Heart right ventricle (tissue), 16 donors: ENCODE results near the gene PAGE5. TPM values are rescaled to one million over a fixed set of nuclear protein-coding genes. Genes with fewer than 3 reads are reported as not detected.

Experiments
- ATAC-seq, 8 donors: fragments of 200-7000 bp; cut with Tn5 transposase; one replicate each; pipeline ENCODE4 v1.9.1; 2020; ENCODE audit warnings: mild to moderate bottlenecking in 8 of 8, moderate library complexity in 8 of 8, moderate number of reproducible peaks in 1 of 8
- DNase-seq, 2 donors: peaks; one replicate each; pipeline ENCODE4 v3.0.0-alpha.2; 2020
- H3K27ac ChIP-seq, 10 donors: fragments of 200-600 bp; sonication (generic) in 2 of 10; one replicate each; pipeline versions ENCODE4 v1.5.0 to v1.8.0; 2020 to 2022; ENCODE audit warnings: mild to moderate bottlenecking in 3 of 10
- H3K27me3 ChIP-seq, 7 donors: fragments of 200-600 bp; one replicate each; pipeline ENCODE4 v1.8.0; 2021 to 2022; ENCODE audit warnings: mild to moderate bottlenecking in 2 of 7
- H3K36me3 ChIP-seq, 9 donors: fragments of 200-600 bp; sonication (generic) in 1 of 9; one replicate each; pipeline versions ENCODE4 v1.5.0 to v1.8.0; 2020 to 2022; ENCODE audit warnings: mild to moderate bottlenecking in 2 of 9
- H3K4me1 ChIP-seq, 9 donors: fragments of 200-600 bp; sonication (generic) in 1 of 9; one replicate each; pipeline versions ENCODE4 v1.5.0 to v1.8.0; 2020 to 2022; ENCODE audit warnings: mild to moderate bottlenecking in 4 of 9
- H3K4me3 ChIP-seq, 10 donors: fragments of 200-600 bp; sonication (generic) in 2 of 10; one replicate each; pipeline versions ENCODE4 v1.5.0 to v1.8.0; 2020 to 2022; ENCODE audit warnings: mild to moderate bottlenecking in 7 of 10, moderate library complexity in 2 of 10
- H3K9me3 ChIP-seq, 11 donors: fragments of 200-600 bp in 10 of 11; sonication (generic) in 2 of 11; one replicate each; pipeline versions ENCODE4 v1.5.0 to v1.8.0; 2013 to 2022; ENCODE audit warnings: mild to moderate bottlenecking in 2 of 11, control low read depth in 1 of 11, moderate library complexity in 1 of 11
- CTCF ChIP-seq, 9 donors: fragments of 200-600 bp; sonication (generic) in 2 of 9; IDR thresholded peaks; one replicate each; pipeline versions ENCODE4 v1.5.0 to v1.8.0; 2021 to 2022; ENCODE audit warnings: antibody characterized with exemption in 9 of 9, mild to moderate bottlenecking in 5 of 9, moderate library complexity in 1 of 9
- WGBS, 2 donors: extraction: QIAGEN DNeasy Blood & Tissue Kit; methylation state at CpG; one replicate each; pipeline ENCODE4 v1.1.7; 2013; ENCODE audit warnings: inconsistent platforms in 1 of 2; 5-methylcytosine and 5-hydroxymethylcytosine counted together
- intact Hi-C, 10 donors: fragments of 100-400 bp; cut with DNase I; formaldehyde crosslinking; loops; one replicate each; pipeline versions ENCODE4 v1.11.1 to v1.14.2; 2022
- polyA plus RNA-seq, 2 donors: library from polyadenylated mRNA; stranded (reverse); fragments of 200-250 nt; gene quantifications; one replicate each; pipeline ENCODE4 v1.2.3, GENCODE V29; 2013
- total RNA-seq, 10 donors: library from RNA; stranded (reverse); fragmentation: NEBNext Ultra II Directional in 3 of 10; extraction: Animal tissue kit (Norgen Biotek cat#: 25700) in 3 of 10; gene quantifications; one replicate each; pipeline versions ENCODE4 v1.2.1 to v1.2.4, GENCODE V29; 2021 to 2023
- donor health status: Arrhythmogenic right ventricular cardiomyopathy.
- donor health status: ischemic (EF 13 %, LVEDD 7.1; RV severe dilation, severe dysfunction).
- donor health status: healthy with polysubstance abuse.
- donor health status: DM: no; HTN: yes; CAD: no.
- donor health status: DM: no; HTN: no; CAD: no.
- donor health status: ischemic (EF 25% LVEDD 6.9; RV normal size, moderate dysfunction).
- donor health status: ischemic (EF 25% LVEDD 5.7; RV mildly dilated, moderate dysfunction).
- donor health status: healthy.
- donor health status: DM: yes; HTN: yes; CAD: no.
- donor health status: Ischemic cardiomyopathy.
- donor health status: ischemic (EF 35%, LVEDD 5.7; RV mildly dilated, moderate dysfunction).
- donor health status: nonischemic (EF 11% LVEDD 7.7; RV severe dilation, severe dysfunction).
- donor health status: DM: yes; HTN: yes; CAD: no.
- donor health status: PGD.
- donor health status: ischemic (EF 29% LVEDD 5.4; RV normal size, mild dysfunction).
- donor health status: nonischemic (EF 23%, LVEDD 6.1; RV moderate dilation, normal function).

Gene PAGE5
- total and polyA plus RNA-seq, 12 donors, result not detected

GRCh38 chrX:55253528-55253927, 33.4 kb downstream of the PAGE5 start:
- intact Hi-C loops, result no loop called here
- no peaks in the 10 kb centered on the region for H3K36me3 ChIP-seq
- H3K9me3 ChIP-seq, result peaks cover 0 to 6% (median 0%) of the 10 kb centered on the region in 11 donors
- no peaks in the 10 kb centered on the region for H3K4me1 ChIP-seq
- ATAC-seq (no peak), DNase-seq (no peak)
- H3K27me3 ChIP-seq, result peaks cover 0 to 9% (median 0%) of the 10 kb centered on the region in 7 donors
- no peak overlapping the region for H3K4me3 ChIP-seq
- no peak overlapping the region for H3K27ac ChIP-seq
- TF ChIP-seq CTCF (IDR thresholded peaks at IDR 0.05), result no peak

GRCh38 chrX:55260806-55261205, 40.7 kb downstream of the PAGE5 start:
- 83 to 86% methylated on average over 2 of the region's 2 CpGs for WGBS, 2 donors
- no peak overlapping the region for H3K4me3 ChIP-seq
- ATAC-seq, result no peak
- intact Hi-C loops, result no loop called here
- H3K27me3 ChIP-seq, result peaks cover 0 to 25% (median 0%) of the 10 kb centered on the region in 7 donors
- no peaks in the 10 kb centered on the region for H3K36me3 ChIP-seq
- no peak overlapping the region for H3K27ac ChIP-seq
- no peak for DNase-seq
- H3K4me1 ChIP-seq, result no peaks in the 10 kb centered on the region
- no peaks in the 10 kb centered on the region for H3K9me3 ChIP-seq
- no peak for TF ChIP-seq CTCF (IDR thresholded peaks at IDR 0.05)

GRCh38 chrX:55264816-55265215, 44.7 kb downstream of the PAGE5 start, which contains the start of gene PAGE3:
Gene PAGE3, minus strand, starts transcription at chrX:55264916. Its CDS starts 1,013 bp downstream, at chrX:55263903.
- Histone ChIP-seq H3K27ac (no peak within 1 kb of the TSS), H3K9me3 (peaks cover 0 to 15% (median 0%) of the 10 kb centered on the region in 11 donors), H3K4me1 (no peaks in the 10 kb centered on the region), H3K27me3 (peaks cover 0 to 18% (median 0%) of the 10 kb centered on the region in 7 donors), H3K36me3 (no peaks in the 10 kb centered on the region), H3K4me3 (no peak within 1 kb of the TSS)
- intact Hi-C loops, result no loop called here
- WGBS, 2 donors, result 92 to 93% methylated on average over 5 of the region's 5 CpGs
- no peak for DNase-seq
- no peak for ATAC-seq
- no peak for TF ChIP-seq CTCF (IDR thresholded peaks at IDR 0.05)

Other genes with a start within 250 kb of the PAGE5 start
- under 1 TPM in 5 of 10 donors, not detected in 5; 0.12 to 0.59 (median 0.24) TPM for gene PFKFB1, start 226.2 kb upstream of the PAGE5 start, total RNA-seq
- gene PFKFB1, start 226.2 kb upstream of the PAGE5 start, polyA plus RNA-seq, result under 1 TPM in 1 of 2 donors, not detected in 1; 0.13 TPM
- 10 to 100 TPM in 4 of 10 donors, 1 to 10 TPM in 6; 8.7 to 12.5 (median 9.8) TPM for gene APEX2, start 220.0 kb upstream of the PAGE5 start, total RNA-seq
- 1 to 10 TPM; 3.7 to 9.4 TPM for gene APEX2, start 220.0 kb upstream of the PAGE5 start, polyA plus RNA-seq
- gene ALAS2, start 189.4 kb upstream of the PAGE5 start, total RNA-seq, result 1 to 10 TPM in 8 of 10 donors, under 1 TPM in 2; 0.61 to 3.8 (median 1.5) TPM
- gene ALAS2, start 189.4 kb upstream of the PAGE5 start, polyA plus RNA-seq, result under 1 TPM in 1 of 2 donors, not detected in 1; 0.04 TPM
- gene PAGE2B, start 145.3 kb upstream of the PAGE5 start, total RNA-seq, result not detected
- not detected for gene PAGE2B, start 145.3 kb upstream of the PAGE5 start, polyA plus RNA-seq
- not detected for gene PAGE2, start 131.3 kb upstream of the PAGE5 start, total RNA-seq
- not detected for gene PAGE2, start 131.3 kb upstream of the PAGE5 start, polyA plus RNA-seq
- gene PAGE3, start 44.6 kb downstream of the PAGE5 start, total RNA-seq, result not detected
- not detected for gene PAGE3, start 44.6 kb downstream of the PAGE5 start, polyA plus RNA-seq
- gene MAGEH1, start 231.8 kb downstream of the PAGE5 start, total RNA-seq, result 10 to 100 TPM in 8 of 10 donors, 1 to 10 TPM in 2; 9.2 to 15.0 (median 11.8) TPM
- gene MAGEH1, start 231.8 kb downstream of the PAGE5 start, polyA plus RNA-seq, result 10 to 100 TPM in 1 of 2 donors, 1 to 10 TPM in 1; 6.5 to 28.4 TPM